ENCODE measurements around the gene DVL1. TPM values are rescaled to one million over a fixed set of nuclear protein-coding genes. Genes with fewer than 3 reads are reported as not detected.

DVL1 gene
- total RNA-seq, 1 donor from 2014 or later: 78.6 TPM

DNA sequence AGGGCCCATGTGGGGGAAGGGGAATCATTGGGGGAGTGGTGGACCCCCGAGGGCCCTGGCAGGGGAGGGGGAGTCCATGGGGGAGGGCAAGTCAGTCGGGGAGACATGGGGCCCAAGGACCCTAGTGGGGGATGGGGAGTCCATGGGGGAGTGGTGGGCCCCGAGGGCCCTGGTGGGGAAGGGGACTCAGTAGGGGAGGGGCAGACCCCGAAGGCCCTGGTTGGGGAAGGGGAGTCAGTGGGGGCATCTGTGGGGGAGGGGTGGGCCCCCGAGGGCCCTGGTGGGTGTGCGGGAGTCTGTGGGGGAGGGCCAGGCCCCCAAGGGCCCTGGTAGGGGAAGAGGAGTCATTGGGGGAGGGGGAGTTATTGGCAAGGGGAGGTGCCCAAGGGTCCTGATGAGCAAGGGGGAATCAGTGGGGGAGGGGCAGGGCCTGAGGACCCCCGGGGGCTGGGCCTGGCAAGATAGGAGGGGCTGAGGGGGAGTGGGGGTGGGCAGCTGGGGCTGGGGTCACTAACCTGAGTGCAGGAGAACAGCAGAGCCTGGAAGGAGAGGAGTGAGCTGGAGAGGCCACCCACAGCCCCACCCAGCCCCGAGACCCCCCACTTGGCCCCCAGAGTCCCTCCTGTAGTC is 7.1 kb upstream of the DVL1 start:
- H3K4me3 ChIP-seq (ENCODE audit: low read depth, low read length): no peak overlapping the region
- no peak for DNase-seq (ENCODE audit: low read depth)
- TF ChIP-seq, protein P1, sequence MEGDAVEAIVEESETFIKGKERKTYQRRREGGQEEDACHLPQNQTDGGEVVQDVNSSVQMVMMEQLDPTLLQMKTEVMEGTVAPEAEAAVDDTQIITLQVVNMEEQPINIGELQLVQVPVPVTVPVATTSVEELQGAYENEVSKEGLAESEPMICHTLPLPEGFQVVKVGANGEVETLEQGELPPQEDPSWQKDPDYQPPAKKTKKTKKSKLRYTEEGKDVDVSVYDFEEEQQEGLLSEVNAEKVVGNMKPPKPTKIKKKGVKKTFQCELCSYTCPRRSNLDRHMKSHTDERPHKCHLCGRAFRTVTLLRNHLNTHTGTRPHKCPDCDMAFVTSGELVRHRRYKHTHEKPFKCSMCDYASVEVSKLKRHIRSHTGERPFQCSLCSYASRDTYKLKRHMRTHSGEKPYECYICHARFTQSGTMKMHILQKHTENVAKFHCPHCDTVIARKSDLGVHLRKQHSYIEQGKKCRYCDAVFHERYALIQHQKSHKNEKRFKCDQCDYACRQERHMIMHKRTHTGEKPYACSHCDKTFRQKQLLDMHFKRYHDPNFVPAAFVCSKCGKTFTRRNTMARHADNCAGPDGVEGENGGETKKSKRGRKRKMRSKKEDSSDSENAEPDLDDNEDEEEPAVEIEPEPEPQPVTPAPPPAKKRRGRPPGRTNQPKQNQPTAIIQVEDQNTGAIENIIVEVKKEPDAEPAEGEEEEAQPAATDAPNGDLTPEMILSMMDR (conservative IDR thresholded peaks at IDR 0.05; ENCODE audit: low read depth, low read length): no peak

DNA sequence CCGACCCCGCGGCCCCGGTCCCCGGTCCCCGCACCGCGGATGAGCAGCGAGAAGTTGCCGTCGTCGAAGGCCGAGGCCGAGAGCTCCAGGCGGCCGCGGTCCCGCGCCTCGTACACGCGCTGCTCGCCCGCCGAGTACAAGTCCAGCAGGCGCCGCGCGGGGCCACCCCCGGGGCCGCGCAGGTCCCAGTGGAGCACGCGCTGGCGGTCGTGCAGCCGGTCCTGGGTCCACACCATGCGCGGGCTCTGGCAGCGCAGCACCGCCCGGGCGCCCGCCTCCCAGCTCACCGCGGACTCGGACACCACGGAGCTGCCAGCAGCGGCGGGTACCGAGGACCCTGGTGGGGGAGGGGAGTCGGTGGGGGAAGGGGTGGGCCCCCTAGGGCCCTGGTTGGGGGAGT is 6.2 kb upstream of the DVL1 start:
- H3K4me3 ChIP-seq (ENCODE audit: low read depth, low read length): peak overlapping the region; percentile 21
- DNase-seq (ENCODE audit: low read depth): no peak
- TF ChIP-seq, protein P1 (conservative IDR thresholded peaks at IDR 0.05; ENCODE audit: low read depth, low read length): no peak

DNA sequence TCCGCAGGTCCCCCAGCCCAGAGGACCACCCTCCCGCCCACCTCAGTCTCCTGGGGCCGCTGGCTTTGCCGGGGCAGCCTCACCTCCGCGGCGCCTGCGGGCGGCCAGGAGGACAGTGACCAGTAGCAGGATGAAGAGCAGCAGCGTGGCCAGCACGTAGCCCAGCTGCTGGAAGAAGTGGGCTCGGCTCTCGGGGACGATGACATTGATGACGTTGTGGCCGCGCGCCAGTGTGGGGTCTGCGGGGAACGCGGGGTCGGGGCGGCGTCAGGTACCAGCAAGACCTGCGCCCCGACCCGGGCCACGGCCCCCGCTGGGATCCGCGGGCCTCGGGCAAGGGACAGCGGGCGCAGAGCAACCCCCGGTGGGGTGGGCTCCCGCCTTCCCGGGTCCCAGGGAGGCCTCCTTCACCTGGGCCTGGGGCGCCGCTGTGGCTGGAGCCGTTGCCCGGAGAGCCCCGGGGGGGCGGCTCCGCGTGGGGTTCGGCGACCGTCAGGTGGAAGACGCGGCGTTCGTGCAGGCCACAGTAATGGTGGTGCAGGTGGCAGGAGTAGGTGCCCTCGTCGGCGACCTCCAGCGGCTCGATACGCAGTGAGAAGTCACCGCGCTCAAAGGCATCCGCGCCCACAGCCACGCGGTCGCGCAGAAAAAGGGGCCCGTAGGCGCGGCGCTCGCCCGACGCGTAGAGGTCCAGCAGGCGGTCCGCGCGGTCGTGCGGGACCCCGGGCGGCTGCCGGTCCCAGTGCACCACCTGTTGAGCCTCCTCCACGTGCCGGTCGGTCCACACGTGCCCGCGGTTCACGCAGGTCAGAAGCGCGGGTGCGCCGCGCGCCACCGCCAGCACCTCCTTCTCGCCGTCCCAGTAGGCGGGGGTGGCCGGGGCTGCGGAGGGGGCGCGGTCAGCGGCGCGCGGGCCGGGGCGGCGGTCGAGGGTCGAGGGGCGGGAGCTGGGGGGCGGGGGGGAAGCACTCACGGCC is 5.3 kb upstream of the DVL1 start:
- TF ChIP-seq, protein P1 (conservative IDR thresholded peaks at IDR 0.05; ENCODE audit: low read depth, low read length): no peak
- H3K4me3 ChIP-seq (ENCODE audit: low read depth, low read length): no peak overlapping the region
- DNase-seq (ENCODE audit: low read depth): no peak

DNA sequence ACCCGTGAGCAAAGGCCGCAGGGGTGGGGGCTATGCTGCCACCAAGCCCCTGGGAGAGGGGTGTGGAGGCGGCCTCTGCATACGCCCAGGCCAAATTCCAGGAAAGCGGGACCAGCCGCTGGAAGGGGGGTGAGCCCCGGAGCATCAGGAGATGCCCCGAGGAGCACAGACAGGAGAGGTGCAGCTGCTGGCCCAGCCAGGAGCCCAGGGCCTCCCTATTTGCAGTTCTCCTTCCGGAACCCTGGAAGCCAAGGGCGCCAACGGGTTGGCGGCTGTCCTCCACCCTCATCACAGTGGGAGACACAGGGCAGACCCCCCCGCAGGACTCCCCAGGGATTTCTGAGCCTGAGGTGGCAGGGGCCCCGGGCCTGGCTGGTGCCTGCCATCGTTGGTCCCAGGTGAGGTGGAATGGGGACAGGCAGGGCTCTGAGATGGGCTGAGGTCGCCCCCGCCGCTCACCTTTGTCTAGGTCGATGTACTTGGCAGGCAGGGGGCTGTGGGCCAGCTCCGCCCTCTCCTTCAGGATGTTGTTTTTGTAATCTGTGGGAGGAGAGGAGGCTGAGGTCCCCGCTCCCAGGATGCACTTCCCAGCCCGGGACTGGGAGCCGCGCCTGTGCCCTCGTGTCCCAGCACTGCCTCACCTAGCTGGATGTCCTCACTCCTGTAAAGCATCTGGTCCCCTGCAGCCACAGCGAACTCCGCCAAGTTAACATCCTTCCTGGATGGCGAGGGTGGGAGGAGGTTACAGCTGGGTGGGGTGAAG is 4.4 kb upstream of the DVL1 start:
- TF ChIP-seq, protein P1 (conservative IDR thresholded peaks at IDR 0.05; ENCODE audit: low read depth, low read length): no peak
- H3K4me3 ChIP-seq (ENCODE audit: low read depth, low read length): no peak overlapping the region
- DNase-seq (ENCODE audit: low read depth): no peak

DNA sequence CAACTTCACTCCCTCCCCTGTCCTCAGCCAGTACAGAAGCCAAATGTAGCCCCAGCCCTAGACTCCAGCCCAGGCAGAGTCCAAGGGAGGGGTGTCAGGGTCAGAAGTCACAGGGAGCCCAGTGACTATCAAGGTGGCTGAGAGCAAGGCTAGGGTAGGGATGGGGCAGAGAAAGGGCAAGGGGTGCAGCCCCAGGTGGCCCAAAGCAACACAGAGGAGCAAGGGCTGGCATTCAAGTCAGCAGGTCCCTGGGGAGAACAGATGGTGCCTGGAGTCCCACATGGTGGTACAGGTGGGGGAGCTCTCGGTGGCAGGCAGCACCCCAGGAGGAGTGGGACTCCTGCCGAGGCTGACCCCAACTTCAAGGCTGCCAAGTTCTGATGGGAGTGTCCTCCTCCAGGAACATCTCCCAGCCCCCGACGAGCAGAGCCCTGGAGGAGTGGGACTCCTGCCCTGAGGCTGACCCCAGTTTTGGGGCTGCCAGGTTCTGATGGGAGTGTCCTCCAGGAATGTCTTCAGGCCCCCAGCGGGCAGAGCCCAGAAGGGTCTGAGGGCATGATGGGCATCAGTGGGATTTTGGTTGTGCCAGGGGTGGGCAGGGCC is 3.7 kb upstream of the DVL1 start:
- no peak overlapping the region for H3K4me3 ChIP-seq (ENCODE audit: low read depth, low read length)
- TF ChIP-seq, protein P1 (conservative IDR thresholded peaks at IDR 0.05; ENCODE audit: low read depth, low read length): no peak
- DNase-seq (ENCODE audit: low read depth): no peak

Measured in epithelial cell of proximal tubule (primary cell).